GM19238 (cell line): ENCODE data around the gene PLAGL2.

Source experiments
- DNase-seq: peaks from one replicate; pipeline ENCODE4 v3.0.0; 2011; ENCODE audit warnings: low spot score; ENCODE audit not compliant: insufficient read length

PLAGL2 gene

GRCh38 chr20:32231245-32231644, 23.7 kb upstream of the PLAGL2 start:
- DNase-seq = no peak

- no peak for DNase-seq
Measured at GRCh38 chr20:32230707-32231106, 23.2 kb upstream of the PLAGL2 start.

- DNase-seq = no peak
Measured at GRCh38 chr20:32229251-32229747, 21.8 kb upstream of the PLAGL2 start.

- DNase-seq = no peak
Measured at GRCh38 chr20:32227744-32228688, 20.5 kb upstream of the PLAGL2 start.

- DNase-seq = no peak
Measured at GRCh38 chr20:32227306-32227705, 19.8 kb upstream of the PLAGL2 start.

GRCh38 chr20:32226391-32226790, 18.8 kb upstream of the PLAGL2 start:
- DNase-seq = no peak

- DNase-seq = no peak
Measured at GRCh38 chr20:32224463-32224862, 16.9 kb upstream of the PLAGL2 start.

- no peak for DNase-seq
Measured at GRCh38 chr20:32218156-32218900, 10.8 kb upstream of the PLAGL2 start.

- DNase-seq = no peak
Measured at GRCh38 chr20:32216179-32217142, 8.9 kb upstream of the PLAGL2 start.

- DNase-seq = no peak
Measured at GRCh38 chr20:32215729-32216128, 8.2 kb upstream of the PLAGL2 start.

GRCh38 chr20:32215147-32215546, 7.6 kb upstream of the PLAGL2 start:
- no peak for DNase-seq

- no peak for DNase-seq
Measured at GRCh38 chr20:32213870-32214269, 6.3 kb upstream of the PLAGL2 start.

GRCh38 chr20:32209850-32210605, 2.5 kb upstream of the PLAGL2 start:
- DNase-seq = no peak

- no peak for DNase-seq
Measured at GRCh38 chr20:32208499-32209154, 1.1 kb upstream of the PLAGL2 start.

- DNase-seq = no peak
Measured at GRCh38 chr20:32206760-32207625, 550 bp downstream of the PLAGL2 start.

- no peak for DNase-seq
Measured at GRCh38 chr20:32205843-32206759, 1.4 kb downstream of the PLAGL2 start.

GRCh38 chr20:32205110-32205842, 2.3 kb downstream of the PLAGL2 start:
- DNase-seq = no peak
